Measurements from ENCODE around the gene POU2F2.

Gene POU2F2

DNA sequence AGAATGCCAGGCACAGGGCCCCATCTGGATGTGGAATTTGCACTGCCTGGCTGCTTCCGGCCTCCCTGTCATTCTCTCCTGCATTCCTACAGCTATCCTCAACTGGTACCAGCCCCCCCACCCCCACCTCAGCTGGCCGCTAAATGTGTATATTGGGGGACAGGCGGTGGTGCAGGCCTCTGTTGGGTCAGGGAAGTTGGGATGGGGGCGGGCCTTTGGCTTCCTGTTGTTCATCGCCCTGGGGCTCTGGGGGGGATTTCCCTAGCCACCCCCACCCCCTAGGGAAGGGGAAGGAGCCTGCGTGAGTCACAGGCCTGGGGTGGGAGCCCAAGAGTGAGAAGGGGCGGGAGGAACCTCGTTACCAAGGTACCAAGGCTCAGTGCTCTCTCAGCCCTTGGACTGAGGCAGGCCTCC is 10.6 kb downstream of the POU2F2 start:
- TF ChIP-seq, protein P1, sequence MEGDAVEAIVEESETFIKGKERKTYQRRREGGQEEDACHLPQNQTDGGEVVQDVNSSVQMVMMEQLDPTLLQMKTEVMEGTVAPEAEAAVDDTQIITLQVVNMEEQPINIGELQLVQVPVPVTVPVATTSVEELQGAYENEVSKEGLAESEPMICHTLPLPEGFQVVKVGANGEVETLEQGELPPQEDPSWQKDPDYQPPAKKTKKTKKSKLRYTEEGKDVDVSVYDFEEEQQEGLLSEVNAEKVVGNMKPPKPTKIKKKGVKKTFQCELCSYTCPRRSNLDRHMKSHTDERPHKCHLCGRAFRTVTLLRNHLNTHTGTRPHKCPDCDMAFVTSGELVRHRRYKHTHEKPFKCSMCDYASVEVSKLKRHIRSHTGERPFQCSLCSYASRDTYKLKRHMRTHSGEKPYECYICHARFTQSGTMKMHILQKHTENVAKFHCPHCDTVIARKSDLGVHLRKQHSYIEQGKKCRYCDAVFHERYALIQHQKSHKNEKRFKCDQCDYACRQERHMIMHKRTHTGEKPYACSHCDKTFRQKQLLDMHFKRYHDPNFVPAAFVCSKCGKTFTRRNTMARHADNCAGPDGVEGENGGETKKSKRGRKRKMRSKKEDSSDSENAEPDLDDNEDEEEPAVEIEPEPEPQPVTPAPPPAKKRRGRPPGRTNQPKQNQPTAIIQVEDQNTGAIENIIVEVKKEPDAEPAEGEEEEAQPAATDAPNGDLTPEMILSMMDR (IDR thresholded peaks at IDR 0.05; ENCODE audit: low read depth, low read length) = no peak
- in situ Hi-C loops (cut with HindIII; ENCODE audit: low sequenced_read_pairs) = no loop called here
- DNase-seq (ENCODE audit: low read depth, low spot score) = peak; percentile 75
- H3K4me3 ChIP-seq (ENCODE audit: low read depth, low read length) = no peak overlapping the region

DNA sequence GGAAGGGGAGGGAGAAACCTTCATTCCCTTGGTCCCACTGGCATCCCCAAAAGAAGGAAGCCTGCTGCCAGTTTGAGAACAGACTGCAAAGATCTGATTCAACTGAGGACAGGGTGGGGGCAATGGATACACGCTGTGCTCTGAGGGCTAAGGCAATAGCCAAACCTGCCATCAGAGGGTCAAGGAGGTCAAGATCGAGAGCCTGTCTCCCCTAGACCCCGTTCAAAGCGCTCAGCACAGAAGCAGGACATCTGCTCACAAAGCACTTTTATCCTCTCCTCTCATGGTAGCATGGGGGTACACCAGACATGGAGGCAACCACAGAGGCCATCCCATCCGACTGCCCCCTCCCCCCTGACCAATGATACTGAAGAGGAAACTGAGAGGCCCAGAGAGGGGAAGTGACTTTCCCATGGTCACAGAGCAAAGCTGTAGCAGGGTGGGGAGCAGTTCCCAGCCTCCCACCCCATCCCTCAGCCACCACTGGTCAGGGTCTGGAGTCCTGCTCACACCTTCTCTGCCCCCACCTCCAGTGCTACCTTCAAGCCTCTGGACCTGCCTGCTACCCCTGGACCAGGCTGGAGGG is 11.1 kb downstream of the POU2F2 start:
- H3K4me3 ChIP-seq (ENCODE audit: low read depth, low read length) = no peak overlapping the region
- DNase-seq (ENCODE audit: low read depth, low spot score) = no peak
- TF ChIP-seq, protein P1 (IDR thresholded peaks at IDR 0.05; ENCODE audit: low read depth, low read length) = no peak
- in situ Hi-C loops (cut with HindIII; ENCODE audit: low sequenced_read_pairs) = no loop called here

DNA sequence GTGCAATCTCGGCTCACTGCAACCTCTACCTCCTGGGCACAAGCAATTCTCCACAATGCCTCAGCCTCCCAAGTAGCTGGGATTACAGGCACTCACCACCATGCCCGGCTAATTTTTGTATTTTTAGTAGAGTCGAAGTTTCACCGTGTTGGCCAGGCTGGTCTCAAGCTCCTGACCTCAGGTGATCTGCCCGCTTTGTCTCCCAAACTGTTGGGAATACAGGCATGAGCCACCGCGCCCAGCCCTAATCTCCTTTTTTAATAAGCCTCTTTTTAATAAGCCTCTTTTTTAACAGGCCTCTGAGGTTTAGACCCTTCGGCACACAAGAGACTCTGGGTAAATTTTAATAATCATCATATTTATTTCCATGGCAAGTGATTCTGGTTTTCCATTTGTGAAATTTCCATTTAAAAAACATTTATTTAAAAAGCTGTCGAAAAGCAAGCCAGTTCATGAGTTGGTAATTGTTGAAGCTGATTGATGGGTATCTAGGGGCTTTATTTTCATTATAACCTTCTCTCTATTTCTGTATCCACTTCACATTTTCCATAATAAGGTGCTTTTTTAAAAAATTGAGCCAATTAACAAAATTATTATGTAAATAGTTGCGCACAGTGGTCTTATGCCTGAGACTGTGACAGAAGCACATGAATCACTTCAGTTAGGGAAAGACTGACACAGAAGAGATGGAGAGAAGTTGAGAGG is 11.8 kb downstream of the POU2F2 start:
- in situ Hi-C loops (cut with HindIII; ENCODE audit: low sequenced_read_pairs) = no loop called here
- TF ChIP-seq, protein P1 (IDR thresholded peaks at IDR 0.05; ENCODE audit: low read depth, low read length) = no peak
- DNase-seq (ENCODE audit: low read depth, low spot score) = no peak
- H3K4me3 ChIP-seq (ENCODE audit: low read depth, low read length) = no peak overlapping the region

DNA sequence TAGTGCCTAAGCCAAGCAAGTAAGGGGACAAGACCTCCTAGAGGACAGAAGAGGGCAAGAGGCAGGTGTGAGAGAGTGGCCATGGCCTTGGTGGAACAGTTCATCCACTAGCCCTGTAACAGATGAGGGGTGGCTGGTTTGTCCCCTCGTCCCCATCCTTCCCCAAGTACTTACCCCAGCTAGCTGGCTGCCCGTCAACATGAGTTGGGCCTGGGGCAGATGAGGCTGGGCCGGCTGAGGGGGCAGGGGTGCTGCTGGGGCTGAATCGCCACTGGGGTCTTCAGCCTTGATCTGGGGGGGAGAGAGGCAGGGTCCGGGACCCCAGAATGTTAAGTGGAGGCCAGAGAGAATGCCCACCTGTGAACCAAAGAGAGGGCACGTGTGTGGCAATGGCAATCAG is 15.2 kb downstream of the POU2F2 start:
- in situ Hi-C loops (cut with HindIII; ENCODE audit: low sequenced_read_pairs) = no loop called here
- no peak overlapping the region for H3K4me3 ChIP-seq (ENCODE audit: low read depth, low read length)
- DNase-seq (ENCODE audit: low read depth, low spot score) = no peak
- TF ChIP-seq, protein P1 (IDR thresholded peaks at IDR 0.05; ENCODE audit: low read depth, low read length) = no peak

DNA sequence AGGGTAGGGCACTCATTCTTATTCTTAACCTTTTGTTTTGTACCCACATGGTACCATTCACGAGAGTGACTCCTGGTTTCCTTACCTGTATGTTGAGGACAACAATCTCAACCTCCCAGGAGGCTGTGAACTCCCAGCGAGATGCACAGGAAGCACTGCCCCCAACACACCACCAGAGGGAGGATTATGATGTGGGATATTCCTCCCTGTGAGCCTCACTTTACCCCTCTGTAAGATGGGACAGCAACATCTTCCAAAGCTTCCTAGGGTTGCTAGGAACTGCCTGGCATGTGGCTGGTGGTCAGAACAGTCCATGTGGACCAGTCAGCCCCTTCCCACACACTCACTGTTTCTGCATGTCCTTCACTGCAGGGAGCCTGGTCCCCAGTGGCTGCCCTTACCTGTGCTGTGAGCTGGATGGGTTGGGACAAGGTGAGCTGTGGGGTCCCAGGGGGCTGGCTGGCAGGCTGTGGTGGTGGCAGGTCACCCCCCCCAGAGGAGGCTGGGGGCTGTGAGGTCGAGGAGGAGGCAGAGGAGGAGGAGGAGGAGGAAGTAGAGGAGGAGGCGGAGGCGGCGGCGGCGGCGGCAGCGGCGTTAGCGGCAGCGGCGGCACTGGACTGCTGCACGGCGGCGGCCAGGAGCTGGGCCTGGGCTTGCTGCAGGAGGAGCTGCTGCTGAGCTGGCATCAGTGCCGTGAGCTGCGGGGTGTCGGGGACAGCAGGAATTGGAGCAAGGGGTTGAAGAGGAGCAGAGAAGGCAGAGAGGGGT is 15.8 kb downstream of the POU2F2 start:
- TF ChIP-seq, protein P1 (IDR thresholded peaks at IDR 0.05; ENCODE audit: low read depth, low read length) = peak; percentile 7
- DNase-seq (ENCODE audit: low read depth, low spot score) = no peak
- H3K4me3 ChIP-seq (ENCODE audit: low read depth, low read length) = no peak overlapping the region
- in situ Hi-C loops (cut with HindIII; ENCODE audit: low sequenced_read_pairs) = no loop called here

DNA sequence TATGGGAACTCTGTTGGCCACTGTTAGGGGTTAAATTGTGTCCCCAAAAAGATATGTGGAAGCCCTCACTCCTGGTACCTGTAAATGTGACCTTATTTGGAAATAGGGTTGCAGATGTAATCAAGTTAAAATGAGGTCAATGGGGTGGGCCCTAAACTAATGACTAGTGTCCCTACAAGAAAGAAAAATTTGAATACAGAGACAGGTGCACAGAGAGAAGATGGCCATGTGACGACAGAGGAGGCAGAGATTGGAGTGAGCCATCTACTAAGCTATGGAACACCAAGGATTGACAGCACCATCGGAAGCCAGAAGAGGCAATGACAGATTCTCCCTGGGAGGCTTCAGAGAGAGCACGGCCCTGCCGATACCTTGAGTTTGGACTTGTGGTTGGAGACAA is 16.5 kb downstream of the POU2F2 start:
- no peak overlapping the region for H3K4me3 ChIP-seq (ENCODE audit: low read depth, low read length)
- in situ Hi-C loops (cut with HindIII; ENCODE audit: low sequenced_read_pairs) = no loop called here
- DNase-seq (ENCODE audit: low read depth, low spot score) = no peak
- TF ChIP-seq, protein P1 (IDR thresholded peaks at IDR 0.05; ENCODE audit: low read depth, low read length) = no peak
